Activated naive CD4-positive, alpha-beta T cell treated with anti-CD3 and anti-CD28 coated beads, Interleukin-2, amount 10 ng/mL, durations not matched to agents 7 days and 5 days (primary cell): ENCODE results near the gene NR6A1.

Source experiments
- CTCF ChIA-PET: fragments of 350-600 bp; sonication (Branson Sonifier 250); formaldehyde crosslinking; loops from one replicate; lab custom pipeline; 2021; ENCODE audit warnings: antibody characterized with exemption; lab: Charles Lee
- DNase-seq: peaks from one replicate; pipeline ENCODE4 v3.0.0-alpha.2; 2020
- H3K27ac Mint-ChIP-seq: one replicate; pipeline ENCODE4 v1.8.0; 2021; ENCODE audit warnings: mild to moderate bottlenecking, moderate library complexity, mixed read lengths
- H3K27me3 Mint-ChIP-seq: one replicate; pipeline ENCODE4 v1.8.0; 2021; ENCODE audit warnings: mild to moderate bottlenecking, mixed read lengths
- H3K36me3 Mint-ChIP-seq: one replicate; pipeline ENCODE4 v1.8.0; 2021; ENCODE audit warnings: mixed read lengths
- H3K4me1 Mint-ChIP-seq: one replicate; pipeline ENCODE4 v1.8.0; 2021; ENCODE audit warnings: mixed read lengths
- H3K4me3 Mint-ChIP-seq: one replicate; pipeline ENCODE4 v1.8.0; 2021; ENCODE audit warnings: mild to moderate bottlenecking, moderate library complexity, mixed read lengths
- H3K9me3 Mint-ChIP-seq: one replicate; pipeline ENCODE4 v1.8.0; 2021; ENCODE audit warnings: mixed read lengths

Gene NR6A1

GRCh38 chr9:124593651-124594058, 177.5 kb downstream of the NR6A1 start:
- Mint-ChIP-seq H3K4me3 (no peak overlapping the region), H3K27me3 (peaks cover 15% of the 10 kb centered on the region), H3K9me3 (no peaks in the 10 kb centered on the region), H3K4me1 (no peaks in the 10 kb centered on the region), H3K27ac (no peak overlapping the region), H3K36me3 (no peaks in the 10 kb centered on the region)
- CTCF ChIA-PET, result interaction anchor here (2.1 kb wide), 1 partner anchor 24 kb away, joined by 8 read pairs; no protein-coding TSS in a partner anchor
- no peak for DNase-seq

GRCh38 chr9:124593200-124593599, 177.9 kb downstream of the NR6A1 start:
- H3K27me3 Mint-ChIP-seq, result peaks cover 13% of the 10 kb centered on the region

GRCh38 chr9:124590889-124591641, 180.0 kb downstream of the NR6A1 start:
- no peaks in the 10 kb centered on the region for H3K4me1 Mint-ChIP-seq

More at GRCh38 chr9:124593200-124593599, 177.9 kb downstream of the NR6A1 start:
- Mint-ChIP-seq H3K27ac (no peak overlapping the region), H3K9me3 (no peaks in the 10 kb centered on the region), H3K36me3 (no peaks in the 10 kb centered on the region), H3K4me3 (no peak overlapping the region), H3K4me1 (no peaks in the 10 kb centered on the region)
- CTCF ChIA-PET, result interaction anchor here (2.1 kb wide), 1 partner anchor 24 kb away, joined by 8 read pairs; no protein-coding TSS in a partner anchor
- no peak for DNase-seq

GRCh38 chr9:124584631-124585030, 186.5 kb downstream of the NR6A1 start:
- CTCF ChIA-PET, result interaction anchor here (0.9 kb wide), 1 partner anchor 9 kb away, joined by 3 read pairs; no protein-coding TSS in a partner anchor
- Mint-ChIP-seq H3K9me3 (no peaks in the 10 kb centered on the region), H3K27ac (no peak overlapping the region), H3K36me3 (no peaks in the 10 kb centered on the region), H3K27me3 (no peaks in the 10 kb centered on the region), H3K4me3 (no peak overlapping the region), H3K4me1 (no peaks in the 10 kb centered on the region)
- no peak for DNase-seq

More at GRCh38 chr9:124590889-124591641, 180.0 kb downstream of the NR6A1 start:
- peaks cover 9% of the 10 kb centered on the region for H3K27me3 Mint-ChIP-seq
- no peaks in the 10 kb centered on the region for H3K36me3 Mint-ChIP-seq
- CTCF ChIA-PET, result no interaction called here
- DNase-seq, result no peak
- no peaks in the 10 kb centered on the region for H3K9me3 Mint-ChIP-seq
- H3K27ac Mint-ChIP-seq, result no peak overlapping the region
- H3K4me3 Mint-ChIP-seq, result no peak overlapping the region

- no peaks in the 10 kb centered on the region for H3K9me3 Mint-ChIP-seq
- no peaks in the 10 kb centered on the region for H3K36me3 Mint-ChIP-seq
- H3K4me3 Mint-ChIP-seq, result no peak overlapping the region
- no peaks in the 10 kb centered on the region for H3K4me1 Mint-ChIP-seq
- H3K27me3 Mint-ChIP-seq, result no peaks in the 10 kb centered on the region
- CTCF ChIA-PET, result no interaction called here
- no peak for DNase-seq
- no peak overlapping the region for H3K27ac Mint-ChIP-seq
Observed at GRCh38 chr9:124583134-124583533, 188.0 kb downstream of the NR6A1 start.

- Mint-ChIP-seq H3K27ac (no peak overlapping the region), H3K27me3 (no peaks in the 10 kb centered on the region), H3K4me3 (no peak overlapping the region), H3K9me3 (no peaks in the 10 kb centered on the region), H3K4me1 (no peaks in the 10 kb centered on the region), H3K36me3 (no peaks in the 10 kb centered on the region)
- no peak for DNase-seq
- CTCF ChIA-PET, result interaction anchor here (0.7 kb wide), 1 partner anchor 34 kb away, joined by 3 read pairs; no protein-coding TSS in a partner anchor
Observed at GRCh38 chr9:124580186-124580585, 190.9 kb downstream of the NR6A1 start.

- no peaks in the 10 kb centered on the region for H3K4me1 Mint-ChIP-seq
- no peak overlapping the region for H3K4me3 Mint-ChIP-seq
- no peak overlapping the region for H3K27ac Mint-ChIP-seq
- H3K36me3 Mint-ChIP-seq, result no peaks in the 10 kb centered on the region
- H3K27me3 Mint-ChIP-seq, result peaks cover 6% of the 10 kb centered on the region
- CTCF ChIA-PET, result interaction anchor here (1.2 kb wide), 1 partner anchor 9 kb away, joined by 3 read pairs; no protein-coding TSS in a partner anchor
- no peaks in the 10 kb centered on the region for H3K9me3 Mint-ChIP-seq
- DNase-seq, result no peak
Observed at GRCh38 chr9:124576751-124577150, 194.4 kb downstream of the NR6A1 start.

GRCh38 chr9:124574534-124575375, 196.4 kb downstream of the NR6A1 start:
- no peaks in the 10 kb centered on the region for H3K36me3 Mint-ChIP-seq
- CTCF ChIA-PET, result interaction anchor here (0.6 to 1.6 kb wide), 6 partner anchors 10 to 272 kb away, joined by 3 to 5 read pairs (median 3); no protein-coding TSS in a partner anchor

GRCh38 chr9:124570942-124571666, 200.0 kb downstream of the NR6A1 start:
- Mint-ChIP-seq H3K4me1 (no peaks in the 10 kb centered on the region), H3K9me3 (no peaks in the 10 kb centered on the region), H3K27ac (no peak overlapping the region), H3K36me3 (no peaks in the 10 kb centered on the region), H3K4me3 (no peak overlapping the region), H3K27me3 (peaks cover 13% of the 10 kb centered on the region)
- CTCF ChIA-PET, result interaction anchor here (1.2 kb wide), 1 partner anchor 20 kb away, joined by 3 read pairs; no protein-coding TSS in a partner anchor
- DNase-seq, result no peak

More at GRCh38 chr9:124574534-124575375, 196.4 kb downstream of the NR6A1 start:
- Mint-ChIP-seq H3K27me3 (peaks cover 13% of the 10 kb centered on the region), H3K4me1 (no peaks in the 10 kb centered on the region), H3K27ac (no peak overlapping the region), H3K9me3 (no peaks in the 10 kb centered on the region), H3K4me3 (no peak overlapping the region)
- DNase-seq, result no peak

- H3K9me3 Mint-ChIP-seq, result no peaks in the 10 kb centered on the region
- H3K27ac Mint-ChIP-seq, result no peak overlapping the region
- no peaks in the 10 kb centered on the region for H3K36me3 Mint-ChIP-seq
- no peak overlapping the region for H3K4me3 Mint-ChIP-seq
- CTCF ChIA-PET, result interaction anchor here (1.2 kb wide), 1 partner anchor 19 kb away, joined by 3 read pairs; no protein-coding TSS in a partner anchor
- no peaks in the 10 kb centered on the region for H3K4me1 Mint-ChIP-seq
- H3K27me3 Mint-ChIP-seq, result peaks cover 17% of the 10 kb centered on the region
- DNase-seq, result no peak
Observed at GRCh38 chr9:124569942-124570341, 201.2 kb downstream of the NR6A1 start.

- Mint-ChIP-seq H3K9me3 (no peaks in the 10 kb centered on the region), H3K36me3 (no peaks in the 10 kb centered on the region), H3K27me3 (peaks cover 13% of the 10 kb centered on the region), H3K4me3 (no peak overlapping the region), H3K4me1 (no peaks in the 10 kb centered on the region), H3K27ac (no peak overlapping the region)
- CTCF ChIA-PET, result interaction anchor here (1.0 kb wide), 1 partner anchor 10 kb away, joined by 3 read pairs; no protein-coding TSS in a partner anchor
- no peak for DNase-seq
Observed at GRCh38 chr9:124567362-124567761, 203.7 kb downstream of the NR6A1 start.

GRCh38 chr9:124562328-124562727, 208.8 kb downstream of the NR6A1 start:
- Mint-ChIP-seq H3K9me3 (no peaks in the 10 kb centered on the region), H3K27ac (no peak overlapping the region), H3K36me3 (no peaks in the 10 kb centered on the region), H3K27me3 (peaks cover 8% of the 10 kb centered on the region), H3K4me1 (no peaks in the 10 kb centered on the region), H3K4me3 (no peak overlapping the region)
- CTCF ChIA-PET, result interaction anchor here (0.6 kb wide), 2 partner anchors 26 to 98 kb away, joined by 3 read pairs; no protein-coding TSS in a partner anchor
- DNase-seq, result no peak

- CTCF ChIA-PET, result no interaction called here
- no peak for DNase-seq
- H3K27me3 Mint-ChIP-seq, result peaks cover 4% of the 10 kb centered on the region
Observed at GRCh38 chr9:124559871-124560270, 211.2 kb downstream of the NR6A1 start.

More at GRCh38 chr9:124559871-124560270, 211.2 kb downstream of the NR6A1 start:
- no peak overlapping the region for H3K4me3 Mint-ChIP-seq
- H3K27ac Mint-ChIP-seq, result no peak overlapping the region
- no peaks in the 10 kb centered on the region for H3K36me3 Mint-ChIP-seq
- no peaks in the 10 kb centered on the region for H3K9me3 Mint-ChIP-seq
- no peaks in the 10 kb centered on the region for H3K4me1 Mint-ChIP-seq
